NCI-H1436 (cell line): ENCODE results near the gene SNTG2.
"Not testable (repeated sequence)": the region's sequence is repeated elsewhere in the genome, so short reads cannot be mapped to it uniquely, and the experiment has no call there.

Source experiments
- DNase-seq: peaks from one replicate; lab custom pipeline; 2025; lab: John Stamatoyannopoulos, UW

Gene SNTG2

DNA sequence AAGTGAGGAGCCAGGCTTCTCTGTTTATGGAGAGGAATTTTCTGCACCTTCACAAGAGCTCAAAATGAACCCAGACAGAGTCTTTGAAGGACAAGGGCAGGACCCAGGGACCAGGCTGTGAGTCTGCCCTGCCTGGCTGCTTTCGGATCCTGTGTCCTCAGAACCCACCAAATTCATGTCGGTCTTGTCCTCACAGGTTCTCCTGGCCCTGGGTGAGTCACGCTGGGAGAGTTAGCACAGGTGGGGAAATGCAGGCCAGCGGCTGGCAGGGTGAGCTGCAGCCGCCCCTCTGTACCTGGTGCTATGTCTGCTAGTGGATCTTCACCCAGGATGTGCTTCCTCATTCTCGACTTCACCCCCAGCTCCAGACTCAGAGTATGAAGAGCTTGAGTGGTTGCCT, 426.8 kb downstream of the SNTG2 start:
- DNase-seq: no peak

DNA sequence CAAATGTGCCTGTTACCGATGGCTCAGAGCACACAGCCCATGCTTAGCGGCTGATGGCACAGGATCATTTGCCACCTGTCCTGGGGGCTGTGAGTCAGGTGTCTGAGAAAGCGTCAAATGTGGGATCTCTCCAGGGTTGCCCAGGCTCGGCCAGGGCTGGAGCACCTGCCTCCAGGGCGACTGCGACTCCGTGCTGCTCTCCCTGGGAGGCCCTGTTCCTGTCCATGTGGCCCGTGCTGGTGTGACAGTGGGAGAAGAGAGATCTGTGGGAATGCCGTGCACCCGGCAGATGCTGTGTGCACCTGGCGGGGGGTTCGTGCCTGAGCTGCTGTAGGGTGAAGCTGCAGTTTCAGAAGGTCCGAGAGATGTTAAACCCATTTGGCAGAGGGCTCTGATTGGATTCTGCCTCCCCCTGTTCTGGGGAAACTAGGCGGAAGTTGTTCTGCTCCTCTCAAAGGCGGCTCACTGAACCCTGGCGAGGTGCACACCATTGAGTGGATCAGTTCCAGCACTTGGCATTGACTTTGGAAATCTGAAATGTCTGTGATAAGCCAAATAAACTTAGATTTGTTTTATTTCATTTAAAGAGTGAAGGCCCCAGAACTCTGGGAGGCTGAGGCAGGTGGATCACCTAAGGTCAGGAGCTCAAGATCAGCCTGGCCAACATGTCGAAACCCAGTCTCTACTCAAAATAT, 428.0 kb downstream of the SNTG2 start:
- DNase-seq: no peak

DNA sequence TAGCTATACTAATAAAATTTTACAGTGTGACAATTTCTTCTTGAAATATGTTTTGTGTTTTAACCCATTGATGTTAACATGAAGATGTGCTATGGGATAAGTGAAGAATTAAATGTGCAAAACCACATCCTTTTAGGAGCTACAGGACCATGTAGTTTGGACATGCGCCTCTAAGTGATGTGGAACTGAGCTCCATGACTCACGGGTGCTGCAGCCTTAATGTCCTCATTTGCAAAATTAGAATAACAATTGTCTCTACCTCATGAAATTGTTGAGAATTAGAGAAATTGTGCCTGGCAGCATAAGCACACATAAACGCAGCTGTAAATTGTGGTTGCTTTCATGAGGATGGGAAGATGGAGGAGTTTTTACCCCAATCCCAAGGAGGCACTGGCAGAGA, 431.0 kb downstream of the SNTG2 start:
- DNase-seq: no peak

DNA sequence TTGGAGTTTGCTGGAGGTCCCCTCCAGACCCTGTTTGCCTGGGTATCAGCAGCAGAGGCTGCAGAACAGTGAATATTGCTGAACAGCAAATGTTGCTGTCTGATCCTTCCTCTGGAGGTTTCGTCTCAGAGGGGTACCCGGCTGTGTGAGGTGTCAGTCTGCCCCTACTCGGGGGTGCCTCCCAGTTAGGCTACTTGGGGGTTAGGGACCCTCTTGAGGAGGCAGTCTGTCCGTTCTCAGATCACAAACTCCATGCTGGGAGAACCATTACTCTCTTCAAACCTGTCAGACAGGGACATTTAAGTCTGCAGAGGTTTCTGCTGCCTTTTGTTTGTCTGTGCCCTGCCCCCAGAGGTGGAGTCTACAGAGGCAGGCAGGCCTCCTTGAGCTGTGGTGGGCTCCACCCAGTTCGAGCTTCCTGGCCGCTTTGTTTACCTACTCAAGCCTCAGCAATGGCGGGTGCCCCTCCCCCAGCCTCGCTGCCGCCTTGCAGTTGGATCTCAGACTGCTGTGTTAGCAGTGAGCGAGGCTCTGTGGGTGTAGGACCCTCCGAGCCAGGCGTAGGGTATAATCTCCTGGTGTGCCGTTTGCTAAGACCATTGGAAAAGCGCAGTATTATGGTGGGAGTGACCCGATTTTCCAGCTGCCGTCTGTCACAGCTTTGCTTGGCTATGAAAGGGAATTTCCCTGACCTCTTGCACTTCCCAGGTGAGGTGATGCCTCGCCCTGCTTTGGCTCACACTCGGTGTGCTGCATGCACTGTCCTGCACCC, 437.5 kb downstream of the SNTG2 start:
- not testable (repeated sequence) for DNase-seq

DNA sequence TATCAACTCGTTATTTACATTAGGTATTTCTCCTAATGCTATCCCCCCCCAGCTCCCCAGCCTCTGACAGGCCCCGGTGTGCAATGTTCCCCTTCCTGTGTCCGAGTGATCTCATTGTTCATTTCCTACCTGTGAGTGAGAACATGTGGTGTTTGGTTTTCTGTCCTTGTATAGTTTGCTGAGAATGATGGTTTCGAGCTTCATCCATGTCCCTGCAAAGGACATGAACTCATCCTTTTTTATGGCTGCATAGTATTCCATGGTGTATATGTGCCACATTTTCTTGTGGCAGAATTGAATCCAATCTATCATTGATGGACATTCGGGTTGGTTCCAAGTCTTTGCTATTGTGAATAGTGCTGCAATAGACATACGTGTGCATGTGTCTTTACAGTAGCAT, 439.5 kb downstream of the SNTG2 start:
- DNase-seq: not testable (repeated sequence)

DNA sequence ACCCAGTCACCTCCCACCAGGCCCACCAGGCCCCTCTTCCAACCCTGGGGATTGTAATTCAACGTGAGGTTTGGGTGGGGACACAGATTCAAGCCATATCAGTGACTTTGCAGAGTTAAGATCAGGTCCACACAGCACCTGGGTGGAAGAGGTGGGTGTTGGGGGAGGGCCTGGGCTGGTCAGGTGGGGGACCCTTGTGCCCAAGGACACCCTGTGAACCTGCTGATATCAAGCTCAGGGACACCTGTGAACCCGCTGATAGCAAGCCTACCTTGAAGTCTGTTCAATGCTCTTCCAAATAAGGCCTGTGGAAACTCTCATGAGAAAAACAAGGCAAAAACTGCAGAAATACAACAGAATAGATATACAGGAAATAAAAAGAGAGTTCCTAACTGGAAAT, 442.7 kb downstream of the SNTG2 start:
- no peak for DNase-seq

DNA sequence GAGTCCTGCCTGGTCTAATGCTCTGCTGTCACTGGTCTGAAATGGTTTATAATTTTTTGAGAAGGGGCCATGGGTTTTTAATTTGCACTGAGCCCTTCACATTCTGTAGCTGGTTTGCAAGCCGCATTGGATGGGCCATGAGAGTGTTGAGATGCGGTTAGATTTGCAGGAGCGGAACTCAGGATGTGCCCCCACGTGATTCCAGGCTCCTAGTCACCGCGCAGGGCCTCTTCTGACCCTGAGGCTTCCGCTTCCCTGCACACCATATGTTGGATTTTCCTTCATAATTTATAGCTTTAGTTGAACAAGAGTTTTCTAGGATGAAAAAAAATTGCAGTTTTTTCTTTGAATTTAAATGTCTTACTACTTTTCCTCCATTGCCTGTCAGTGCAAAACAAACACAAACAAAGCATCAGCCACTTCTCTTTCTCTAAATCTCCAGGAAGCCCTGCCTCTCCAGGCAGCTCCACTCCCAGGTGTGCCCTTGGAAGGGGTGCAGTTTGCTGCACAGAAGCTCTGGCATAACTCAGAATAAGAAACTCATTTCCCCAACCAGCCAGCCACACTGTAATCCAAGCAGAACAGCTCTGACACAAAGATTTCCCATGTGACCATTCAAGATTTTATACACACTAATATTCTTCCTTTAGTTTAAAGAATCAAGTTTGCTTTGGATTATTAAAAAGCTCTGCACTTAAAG, 444.2 kb downstream of the SNTG2 start:
- DNase-seq: no peak

DNA sequence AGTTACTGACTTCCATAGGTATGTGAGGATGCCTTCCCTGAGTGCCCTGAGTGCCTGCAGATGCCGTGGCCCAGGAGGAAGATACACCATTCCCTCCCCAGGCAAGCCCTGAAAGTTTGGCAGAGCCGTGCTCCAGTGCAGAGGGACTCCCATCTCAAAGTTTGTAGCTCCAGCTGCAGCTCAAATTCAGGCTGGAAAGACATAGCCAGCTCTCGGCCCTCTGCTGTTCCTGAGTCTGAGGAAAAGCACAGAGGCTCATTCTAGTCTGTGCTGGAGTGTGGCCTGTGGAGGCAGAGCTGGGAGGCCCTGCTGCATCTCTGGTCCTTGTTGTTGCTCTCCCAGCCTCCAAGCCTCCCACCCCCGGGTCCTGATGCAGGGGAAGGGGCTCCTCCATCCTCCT, 446.7 kb downstream of the SNTG2 start:
- no peak for DNase-seq

DNA sequence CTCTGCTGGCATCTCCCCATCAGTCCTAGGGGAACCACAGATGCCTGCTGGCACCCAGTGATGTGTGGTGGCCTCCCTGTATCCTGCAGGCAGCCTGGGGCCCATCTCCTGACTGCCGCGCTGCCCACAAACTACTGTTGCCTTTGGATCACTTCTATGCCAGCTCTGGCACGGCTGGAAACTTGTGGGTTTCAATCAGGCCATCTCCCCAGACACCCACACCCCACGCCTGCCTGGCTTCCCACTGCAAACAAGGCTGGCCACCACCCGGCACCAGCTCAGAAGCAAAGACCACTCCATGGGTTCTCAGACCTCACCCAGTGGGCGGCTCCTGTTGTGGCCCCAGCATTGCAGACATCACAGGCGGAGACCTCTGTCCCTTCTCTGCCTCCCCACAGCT, 447.5 kb downstream of the SNTG2 start:
- no peak for DNase-seq

DNA sequence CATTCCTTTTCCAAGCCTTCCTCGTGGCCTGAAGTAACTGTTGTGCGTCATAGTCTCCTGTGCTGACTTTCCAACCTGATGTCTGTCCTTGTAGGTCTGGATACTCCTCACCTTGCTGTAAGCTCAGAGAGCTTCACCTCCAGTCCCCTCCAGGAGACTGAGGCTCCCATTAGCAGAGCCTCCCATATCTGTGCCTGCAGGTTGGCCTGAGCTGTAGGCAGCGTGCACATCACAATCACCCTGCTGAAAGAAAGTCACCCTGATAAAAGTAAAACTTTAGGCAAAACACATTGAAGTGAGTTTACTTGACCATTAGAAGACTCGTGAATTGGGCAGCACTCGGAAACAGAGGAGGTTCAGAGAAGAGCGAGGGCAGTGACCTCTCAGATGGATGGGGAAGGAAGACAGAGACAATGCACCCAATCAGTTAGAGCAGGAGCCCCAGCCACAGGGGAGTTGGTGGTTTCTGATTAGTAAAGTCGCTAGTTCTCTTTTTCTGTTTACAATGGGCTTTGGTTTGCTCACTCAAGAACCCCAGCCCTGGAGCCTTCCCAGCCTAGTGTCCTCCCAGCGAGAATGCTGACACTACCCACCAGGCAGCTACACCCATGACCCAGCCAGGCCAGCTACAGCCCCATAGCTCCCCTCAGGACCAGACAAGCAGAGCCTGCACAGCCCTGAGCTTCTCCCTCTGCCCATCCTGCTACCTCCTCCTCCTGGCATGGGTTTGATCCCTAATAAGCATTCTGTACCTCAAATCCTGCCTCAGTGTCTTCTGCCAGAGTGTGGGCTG, 450.5 kb downstream of the SNTG2 start:
- DNase-seq: no peak

DNA sequence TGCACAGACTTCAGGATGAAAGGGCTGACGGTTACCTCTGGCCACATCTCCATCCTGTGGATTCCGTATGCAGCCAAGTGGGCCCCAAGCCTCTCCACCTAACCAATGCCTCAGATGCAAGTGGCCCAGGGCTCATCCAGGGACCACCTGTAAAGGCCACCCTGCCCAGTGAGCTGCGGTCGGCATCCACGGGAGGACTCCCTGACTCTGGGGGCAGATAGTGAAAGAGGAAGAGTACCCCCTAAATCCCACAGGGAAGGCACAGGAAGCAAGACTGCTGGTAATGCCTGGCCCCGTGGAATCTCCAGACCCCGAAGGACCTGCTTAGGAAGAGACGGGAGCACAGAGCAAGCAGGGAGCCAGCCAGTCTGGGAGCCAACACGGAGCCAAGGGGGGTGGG, 451.4 kb downstream of the SNTG2 start:
- DNase-seq: no peak

DNA sequence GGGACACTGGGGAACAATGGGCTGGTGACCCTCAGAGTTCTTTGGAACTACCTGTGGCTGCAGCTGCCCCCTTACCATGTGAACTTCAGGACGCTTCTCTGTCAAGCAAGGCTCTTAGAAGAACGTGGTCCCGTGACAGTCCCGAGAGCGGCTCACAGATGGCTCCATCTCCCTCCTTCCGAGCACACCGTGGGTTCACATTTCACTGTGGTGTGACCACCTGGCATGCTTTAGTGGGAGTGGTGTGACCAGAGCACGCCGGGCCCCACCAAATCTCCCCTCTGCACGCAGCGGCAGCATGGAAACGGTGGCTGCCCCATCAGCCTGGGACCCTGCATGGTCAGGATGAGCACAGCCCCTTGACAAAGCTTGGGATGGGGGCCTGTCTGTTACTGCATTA, 452.9 kb downstream of the SNTG2 start:
- DNase-seq: no peak

DNA sequence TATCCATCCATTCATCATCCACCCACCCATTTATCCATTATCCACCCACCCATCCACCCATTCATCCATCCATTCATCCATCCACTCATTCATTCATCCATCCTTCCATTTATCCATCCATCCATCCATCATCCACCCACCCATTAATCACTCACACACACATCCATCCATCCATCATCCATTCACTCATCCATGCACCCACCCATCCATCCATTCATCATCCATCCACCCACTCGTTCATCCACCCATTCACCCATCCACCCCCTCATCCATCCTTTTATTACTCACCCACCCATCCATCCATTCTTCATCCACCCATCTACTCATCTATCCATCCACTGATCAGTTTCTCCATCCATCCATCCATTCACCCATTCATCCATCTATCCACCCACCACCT, 454.5 kb downstream of the SNTG2 start:
- DNase-seq: no peak

DNA sequence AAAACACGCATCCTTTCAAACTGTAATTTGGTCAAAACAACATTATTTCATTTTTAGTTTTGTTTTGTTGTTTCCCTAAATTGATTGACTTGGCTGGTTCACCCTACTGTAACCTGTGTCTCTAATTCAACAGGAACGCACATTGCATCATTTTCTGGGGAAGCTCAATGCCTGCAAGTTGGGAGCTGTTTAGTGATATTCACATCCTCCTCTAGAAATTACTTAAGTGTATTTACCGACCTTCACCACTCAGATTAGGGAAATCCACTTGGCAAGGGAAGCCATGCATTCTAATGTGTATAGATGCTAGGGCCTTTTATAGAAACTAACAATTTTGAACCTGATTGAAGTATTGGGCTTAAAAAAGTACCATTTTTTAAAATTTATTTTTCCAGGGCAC, 455.3 kb downstream of the SNTG2 start:
- DNase-seq: no peak

DNA sequence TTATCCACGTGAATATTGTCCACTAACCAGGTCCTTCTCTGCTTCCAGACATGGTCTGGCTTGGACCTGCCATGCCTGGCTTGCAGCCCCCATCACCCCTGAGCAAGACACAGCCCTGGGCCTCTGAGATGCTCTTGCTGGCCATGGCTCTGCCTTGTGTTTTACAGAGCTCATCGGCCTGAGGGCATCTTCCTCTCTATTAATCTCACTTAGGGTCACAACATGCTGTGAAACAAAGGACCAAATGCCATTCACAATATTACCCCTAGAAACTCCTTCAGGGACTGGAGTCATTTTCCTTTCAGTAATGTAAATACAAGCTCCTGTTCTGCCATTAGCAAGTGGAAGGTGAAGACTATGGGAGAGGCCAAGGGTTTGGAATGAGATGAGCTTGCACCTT, 455.8 kb downstream of the SNTG2 start:
- no peak for DNase-seq

DNA sequence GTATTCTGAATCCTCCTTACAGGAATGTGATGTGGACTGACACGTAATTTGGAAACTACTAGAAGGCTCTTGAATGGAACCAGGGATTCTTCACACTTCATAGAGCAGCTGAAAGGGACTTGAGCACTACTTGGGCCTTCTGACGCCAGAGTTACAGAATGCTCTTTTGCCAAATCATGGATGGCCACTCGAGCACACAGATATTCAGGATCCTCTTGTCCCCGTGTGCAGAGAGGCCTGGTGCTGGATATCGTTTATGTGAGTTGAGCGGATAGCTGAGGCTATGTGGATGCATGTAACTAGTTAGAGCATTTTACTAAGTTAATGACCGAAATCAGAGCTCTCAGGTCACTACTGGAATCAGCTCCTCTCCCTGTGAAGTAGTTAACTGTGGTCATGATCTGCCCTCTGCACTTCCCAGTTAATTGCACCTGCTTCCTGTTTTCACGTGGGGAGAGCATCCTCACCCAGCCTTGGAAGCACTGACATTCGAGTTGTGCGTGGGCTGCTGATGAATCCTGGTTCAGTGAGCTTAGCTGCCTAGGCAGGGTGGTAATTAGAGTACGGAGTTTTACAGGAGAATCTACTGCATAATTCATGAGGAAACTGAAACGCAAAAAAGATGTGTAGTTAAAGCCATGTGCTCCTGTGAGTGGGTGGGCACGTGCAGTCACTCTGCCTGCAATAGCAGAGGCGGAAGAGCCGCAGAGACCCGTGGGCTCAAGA, 457.5 kb downstream of the SNTG2 start:
- no peak for DNase-seq

DNA sequence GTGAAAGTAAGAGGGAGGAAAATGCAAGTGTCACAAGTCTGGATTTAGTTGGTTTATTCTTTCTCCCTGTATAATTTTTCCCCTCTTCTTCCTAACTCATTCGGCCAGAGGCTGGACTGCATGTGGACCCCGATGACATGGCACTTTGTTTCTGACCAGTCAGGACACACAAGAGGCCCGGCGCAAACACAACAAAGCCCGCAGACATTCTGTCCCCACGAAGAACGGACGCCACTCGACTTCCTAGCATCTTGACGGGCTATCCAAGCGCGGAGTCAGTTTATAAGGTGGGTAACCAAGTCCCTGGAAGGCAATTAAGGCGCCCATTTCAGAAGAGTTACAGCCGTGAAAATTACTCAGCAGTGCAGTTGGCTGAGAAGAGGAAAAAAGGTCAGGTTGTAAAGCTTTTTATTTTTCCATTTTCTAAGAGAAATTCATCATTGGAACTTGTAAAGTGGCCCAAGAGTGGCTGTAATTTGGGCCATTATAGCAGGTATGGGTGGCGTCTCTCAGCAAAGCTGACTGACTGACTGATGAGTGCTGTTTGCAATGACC, 462.6 kb downstream of the SNTG2 start, which contains the start of gene TPO:
Gene TPO (plus strand): TSS at position 308 of the 555 bp plus-strand sequence. CDS start 946 bp downstream, outside the sequence.
- no peak for DNase-seq

DNA sequence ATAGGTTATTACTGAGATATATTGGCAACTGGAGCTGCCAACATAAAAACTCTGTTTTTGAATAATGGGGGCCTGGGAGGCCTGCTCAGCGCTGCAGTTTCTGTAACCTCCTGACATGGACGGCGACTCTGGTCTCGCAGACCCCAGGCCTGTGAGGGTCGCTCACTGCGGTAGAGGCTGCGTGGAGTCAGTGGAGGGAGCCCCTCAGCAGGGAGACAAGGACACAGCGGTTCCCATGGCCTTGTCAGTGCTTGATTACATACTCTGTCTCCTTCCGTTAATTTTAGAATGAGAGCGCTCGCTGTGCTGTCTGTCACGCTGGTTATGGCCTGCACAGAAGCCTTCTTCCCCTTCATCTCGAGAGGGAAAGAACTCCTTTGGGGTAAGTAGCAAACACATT, 463.5 kb downstream of the SNTG2 start:
- DNase-seq: no peak

DNA sequence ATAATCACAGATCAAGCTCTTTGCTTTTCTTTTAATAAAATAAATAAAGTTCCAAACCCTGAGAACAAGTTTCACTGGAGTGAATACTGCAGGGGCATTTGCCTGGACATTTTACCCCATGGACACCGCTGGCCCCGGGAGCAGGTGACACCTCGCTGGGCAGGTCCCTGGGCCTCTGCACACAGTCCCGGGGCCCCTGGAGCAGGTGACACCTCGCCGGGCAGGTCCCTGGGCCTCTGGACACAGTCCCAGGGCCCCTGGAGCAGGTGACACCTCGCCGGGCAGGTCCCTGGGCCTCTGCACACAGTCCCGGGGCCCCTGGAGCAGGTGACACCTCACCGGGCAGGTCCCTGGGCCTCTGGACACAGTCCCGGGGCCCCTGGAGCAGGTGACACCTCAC, 464.3 kb downstream of the SNTG2 start:
- DNase-seq: not testable (repeated sequence)

DNA sequence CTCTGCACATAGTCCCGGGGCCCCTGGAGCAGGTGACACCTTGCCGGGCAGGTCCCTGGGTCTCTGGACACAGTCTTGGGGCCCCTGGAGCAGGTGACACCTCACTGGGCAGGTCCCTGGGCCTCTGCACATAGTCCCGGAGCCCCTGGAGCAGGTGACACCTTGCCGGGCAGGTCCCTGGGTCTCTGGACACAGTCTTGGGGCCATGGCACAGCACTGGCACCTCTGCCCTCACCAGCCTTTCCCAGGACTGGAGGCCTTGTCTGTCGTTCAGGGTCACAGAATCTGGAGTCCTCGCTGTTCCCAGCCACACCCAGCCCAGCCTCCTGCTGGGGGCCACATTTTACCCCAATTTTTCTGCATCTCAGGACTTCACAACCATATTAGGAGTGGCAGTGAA, 464.9 kb downstream of the SNTG2 start:
- no peak for DNase-seq
